Stimulated activated CD8-positive, alpha-beta memory T cell treated with anti-CD3 and anti-CD28 coated beads, Interleukin-2, amount 100 ng/mL, for 48 hours (primary cell): ENCODE measurements around the gene GCLM.
"Not testable (repeated sequence)": the region's sequence is repeated elsewhere in the genome, so short reads cannot be mapped to it uniquely, and the experiment has no call there.

ENCODE experiments used
- DNase-seq, 2 donors: peaks; one replicate each; pipeline ENCODE4 v3.0.0-alpha.2; 2020; ENCODE audit warnings: low read depth in 2 of 2

GCLM gene

DNA sequence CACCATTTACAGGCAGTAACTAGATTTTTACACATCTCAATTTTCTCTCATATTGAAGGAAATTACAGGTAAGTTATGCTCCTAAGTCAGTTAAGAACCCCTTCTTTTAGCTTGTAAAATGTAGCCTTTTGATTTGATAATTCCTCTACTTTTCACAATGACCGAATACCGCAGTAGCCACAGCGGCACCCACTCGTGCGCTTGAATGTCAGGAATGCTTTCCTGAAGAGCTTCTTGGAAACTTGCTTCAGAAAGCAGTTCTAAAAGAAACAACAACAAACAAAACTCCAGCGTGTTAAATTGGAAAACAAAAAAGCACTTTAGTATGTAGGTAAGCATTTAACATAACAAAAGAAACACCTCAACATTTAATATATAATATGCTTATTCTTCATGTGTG lies 20.3 kb downstream of the GCLM start:
- no peak for DNase-seq

DNA sequence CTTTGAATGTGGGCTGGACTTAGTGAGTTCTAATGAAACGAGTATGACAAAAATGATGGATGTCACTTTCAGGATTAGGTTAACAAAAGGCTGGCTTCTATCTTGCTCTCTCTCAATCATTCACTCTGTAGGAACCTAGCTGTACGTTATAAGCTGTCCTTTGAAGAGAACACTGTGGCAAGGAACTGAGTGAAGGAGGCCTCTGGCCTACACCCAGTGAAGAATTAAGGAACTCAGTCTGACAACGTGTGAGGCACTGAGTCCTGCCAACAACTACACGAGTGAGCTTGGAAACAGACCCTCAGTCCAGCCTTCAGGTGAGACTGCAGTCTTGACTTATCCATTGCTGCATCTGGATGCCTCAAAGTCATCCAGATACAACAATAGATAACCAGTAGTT lies 27.0 kb downstream of the GCLM start:
- no peak for DNase-seq

DNA sequence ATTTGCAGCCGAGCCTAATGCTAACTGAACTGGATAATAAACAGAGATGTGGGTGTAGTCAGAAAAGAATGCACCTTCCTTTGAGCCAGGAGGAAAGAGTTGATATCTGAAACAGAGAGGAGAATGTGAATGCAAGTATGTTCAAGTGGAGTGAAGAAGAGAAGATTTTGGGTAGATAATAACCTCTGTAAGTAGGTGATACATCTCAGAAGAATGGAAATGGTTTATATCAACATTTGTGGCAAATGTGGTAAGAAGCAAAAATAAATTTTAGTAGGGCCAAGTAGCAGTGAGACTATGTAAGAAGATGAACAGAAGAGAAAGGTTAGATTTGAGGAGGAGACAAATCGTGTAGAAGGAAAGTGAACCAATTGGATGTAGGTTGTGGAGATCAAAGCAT lies 28.5 kb downstream of the GCLM start:
- no peak for DNase-seq

DNA sequence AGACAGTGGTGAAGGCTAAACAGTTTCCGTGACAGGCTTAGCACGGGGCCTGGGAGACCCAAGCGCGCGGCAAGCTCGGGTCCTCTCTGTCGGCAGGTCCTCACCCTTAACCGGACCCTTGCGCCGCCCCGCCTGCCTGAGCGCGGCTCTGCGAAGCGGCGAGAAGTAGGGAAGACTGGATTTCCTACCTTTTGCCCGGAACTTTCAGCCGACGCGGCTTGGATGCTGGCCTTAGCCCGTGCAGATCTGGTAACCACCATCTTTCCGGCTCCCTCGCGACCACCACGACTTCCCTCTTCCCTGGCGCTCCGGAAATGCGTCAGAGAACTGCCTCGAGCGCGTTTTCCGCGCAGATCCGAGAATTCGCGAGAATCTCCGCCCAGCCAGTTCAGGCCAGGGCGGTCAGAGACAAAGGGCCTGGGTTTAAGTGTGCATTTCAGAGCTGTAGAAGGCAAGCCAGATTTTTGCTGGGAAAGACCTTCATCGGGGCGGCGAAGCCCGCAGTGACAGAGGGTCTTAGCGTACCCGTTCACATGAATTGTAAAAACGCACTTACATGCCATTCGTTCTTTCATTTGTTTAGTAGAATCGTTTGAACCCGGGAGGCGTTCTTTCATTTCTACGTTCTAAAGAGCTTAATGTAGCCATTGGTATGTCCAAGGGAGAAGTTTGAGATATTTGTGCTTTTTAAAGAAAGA lies 30.2 kb downstream of the GCLM start, which contains the start of gene DNTTIP2:
Gene DNTTIP2, minus strand, starts transcription at position 318 of the 698 bp plus-strand sequence. Its CDS starts 58 bp downstream, at position 260.
- peak; percentile 84 to 85 for DNase-seq

DNA sequence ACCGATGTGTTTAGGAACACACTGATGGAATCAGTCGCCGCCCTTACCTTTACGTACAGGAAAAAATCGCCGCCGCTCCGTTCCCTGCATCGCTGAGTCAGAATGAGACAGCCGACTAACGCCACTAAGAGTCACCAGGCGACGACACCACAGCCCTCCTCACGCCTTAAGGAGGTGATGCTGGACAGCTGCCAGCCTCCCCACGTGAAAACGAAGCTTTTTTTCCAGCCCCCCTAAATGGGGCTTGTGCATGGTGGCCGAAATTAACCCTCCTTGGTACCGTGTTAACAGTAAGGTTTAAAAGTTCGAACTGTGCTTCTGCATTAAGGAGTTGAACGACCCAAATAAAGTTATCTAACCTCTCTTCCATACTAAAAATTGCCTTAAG lies 30.7 kb downstream of the GCLM start:
- DNase-seq = peak; percentile 51 to 54

DNA sequence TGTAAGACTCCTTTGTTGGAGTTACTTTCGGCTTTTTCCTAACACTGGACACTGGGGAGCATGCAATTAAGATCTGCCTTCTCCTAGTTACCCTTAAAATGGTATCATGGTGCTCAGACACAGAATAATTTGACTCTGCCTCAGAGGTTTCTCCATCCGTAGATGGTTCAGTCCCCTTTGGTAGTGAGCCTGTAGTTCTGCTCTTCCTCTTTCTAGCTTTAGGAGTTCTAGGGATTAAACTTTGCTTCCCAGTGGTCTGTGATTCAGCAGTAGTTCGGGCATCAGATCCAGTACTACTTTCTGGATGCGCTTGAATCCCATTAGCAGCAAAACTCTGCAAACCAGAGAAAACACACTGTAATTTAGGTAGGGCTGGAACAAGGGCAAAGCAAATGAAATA lies 31.7 kb downstream of the GCLM start:
- DNase-seq = no peak

DNA sequence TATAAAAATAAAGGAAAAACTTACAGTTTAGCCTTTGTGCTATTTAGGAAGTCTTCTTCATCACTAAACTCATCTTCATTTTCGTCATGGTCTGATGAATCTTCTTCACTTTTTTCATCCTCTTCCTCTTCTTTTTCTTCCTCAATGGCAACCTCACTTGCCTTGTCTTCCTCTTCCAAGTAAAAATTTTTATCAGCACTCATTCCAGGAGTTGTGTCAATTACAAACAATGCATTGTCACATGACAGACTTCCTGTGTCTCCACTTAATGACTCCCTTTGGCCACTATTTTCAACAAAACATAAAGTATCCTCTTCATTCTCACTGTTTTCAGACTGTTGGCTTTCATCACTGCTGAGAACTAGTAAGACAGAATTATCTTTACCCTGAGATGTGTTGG lies 33.0 kb downstream of the GCLM start:
- DNase-seq = no peak

DNA sequence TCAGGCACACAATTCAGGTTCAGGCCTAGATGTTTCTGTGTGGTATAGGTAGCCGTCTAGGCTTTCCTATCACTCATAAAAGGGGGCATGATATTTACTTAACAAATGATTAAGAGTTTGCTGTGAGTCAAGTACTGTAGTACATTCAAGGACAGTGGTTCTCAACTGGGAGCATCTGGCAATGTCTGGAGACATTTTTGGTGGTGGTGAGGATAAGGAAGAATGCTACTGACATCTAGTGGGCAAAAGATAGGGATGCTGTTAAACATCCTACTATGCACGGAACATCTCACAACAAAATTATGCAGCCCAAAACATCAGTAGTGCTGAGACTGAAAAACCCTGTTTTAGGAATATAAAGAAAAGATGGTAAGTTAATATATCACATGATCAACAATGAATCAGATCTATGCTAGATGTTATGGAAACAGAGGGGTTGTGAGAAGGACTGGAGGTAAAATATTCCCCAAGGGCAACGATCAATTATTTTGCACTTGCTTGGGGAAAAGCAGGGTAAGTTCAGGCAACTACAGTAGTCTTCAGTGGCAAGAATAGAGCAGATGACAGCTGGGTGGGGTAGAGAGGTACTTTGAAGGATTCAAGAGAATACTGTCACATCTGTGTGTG lies 35.1 kb downstream of the GCLM start:
- no peak for DNase-seq

DNA sequence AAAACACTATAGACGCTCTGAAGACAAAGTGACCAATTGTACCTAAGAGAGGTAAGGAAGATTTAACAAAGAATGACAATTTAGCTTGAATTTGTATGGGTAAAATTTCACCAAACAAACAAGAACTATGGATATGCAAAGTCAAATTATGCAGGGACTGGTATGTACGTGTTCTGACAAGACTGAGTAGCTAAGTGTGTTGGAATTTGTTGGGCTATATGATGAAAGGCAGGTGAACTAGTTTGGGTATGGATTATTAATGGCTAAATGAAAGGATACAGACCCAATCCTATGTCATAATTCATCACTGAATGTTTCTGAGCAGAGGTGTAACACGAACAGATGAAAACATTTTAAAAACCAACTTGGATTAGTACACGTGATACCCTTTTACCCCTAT lies 37.9 kb downstream of the GCLM start:
- DNase-seq = no peak

DNA sequence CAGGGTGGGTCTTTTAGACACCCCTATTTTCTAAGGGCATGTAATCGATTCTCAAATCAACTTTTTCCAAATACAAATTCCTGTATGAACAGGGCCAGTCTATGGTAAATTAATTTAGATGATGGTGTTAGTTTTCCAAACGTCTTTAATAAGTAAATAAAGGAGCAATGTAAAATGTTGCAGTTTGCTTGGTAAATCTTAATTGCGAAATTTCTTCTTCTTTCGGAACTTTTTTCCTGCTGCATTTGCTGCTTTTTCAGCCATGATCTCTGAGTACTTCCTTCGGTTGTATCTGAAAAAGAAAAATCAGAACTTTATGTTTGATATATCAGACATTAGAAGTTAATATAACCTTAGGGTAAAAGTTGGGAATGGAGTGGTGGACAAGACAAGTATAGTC lies 39.6 kb downstream of the GCLM start:
- no peak for DNase-seq

DNA sequence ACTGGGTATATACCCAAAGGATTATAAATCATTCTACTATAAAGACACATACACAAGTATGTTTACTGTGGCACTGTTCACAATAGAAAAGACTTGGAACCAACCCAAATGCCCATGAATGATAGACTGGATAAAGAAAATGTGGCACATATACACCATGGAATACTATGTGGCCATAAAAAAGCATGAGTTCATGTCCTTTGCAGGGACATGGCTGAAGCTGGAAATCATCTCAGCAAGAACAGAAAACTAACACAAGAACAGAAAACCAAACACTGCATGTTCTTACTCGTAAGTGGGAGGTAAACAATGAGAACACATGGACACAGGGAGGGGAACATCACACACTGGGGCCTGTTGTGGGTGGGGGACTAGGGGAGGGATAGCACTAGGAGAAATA lies 40.7 kb downstream of the GCLM start:
- DNase-seq = not testable (repeated sequence)

DNA sequence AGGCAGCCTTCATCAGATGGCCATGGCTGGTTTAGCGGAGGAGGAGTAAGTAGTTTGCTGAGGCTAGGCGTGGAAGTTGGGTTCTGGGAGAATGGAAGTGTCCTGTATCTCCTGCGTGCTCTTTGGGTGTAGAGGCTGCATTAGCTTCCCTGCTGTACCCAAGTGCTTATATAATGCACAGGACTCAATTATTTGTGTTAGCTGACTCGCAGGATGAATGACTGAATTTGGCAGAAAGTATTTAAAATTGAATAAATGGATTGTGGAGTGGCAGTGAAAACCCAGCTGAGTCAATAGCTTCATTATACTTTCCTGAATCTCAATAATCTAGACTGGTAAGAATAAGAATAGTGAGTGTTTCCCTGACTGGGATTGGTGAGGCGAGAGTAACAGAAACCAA lies 44.0 kb downstream of the GCLM start:
- no peak for DNase-seq

DNA sequence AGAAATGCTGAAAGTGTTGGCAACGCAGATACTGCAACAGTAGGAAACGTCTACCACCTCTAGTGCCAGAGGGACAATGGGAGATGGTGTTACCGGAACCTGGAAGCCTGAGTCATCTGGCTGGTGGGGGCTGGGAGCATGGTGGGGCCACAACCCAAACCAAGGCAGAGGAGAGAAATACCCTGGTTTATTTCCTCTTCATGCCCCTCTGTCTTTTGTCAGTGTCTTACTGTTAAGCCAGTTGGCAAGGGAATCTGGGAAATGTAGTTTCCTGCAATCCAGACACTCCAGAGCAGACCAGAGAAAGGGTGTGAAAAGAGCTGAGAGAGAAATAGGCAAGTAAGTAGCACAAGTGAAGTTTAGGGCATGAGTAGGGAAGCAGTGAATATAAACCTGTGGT lies 45.1 kb downstream of the GCLM start:
- no peak for DNase-seq

DNA sequence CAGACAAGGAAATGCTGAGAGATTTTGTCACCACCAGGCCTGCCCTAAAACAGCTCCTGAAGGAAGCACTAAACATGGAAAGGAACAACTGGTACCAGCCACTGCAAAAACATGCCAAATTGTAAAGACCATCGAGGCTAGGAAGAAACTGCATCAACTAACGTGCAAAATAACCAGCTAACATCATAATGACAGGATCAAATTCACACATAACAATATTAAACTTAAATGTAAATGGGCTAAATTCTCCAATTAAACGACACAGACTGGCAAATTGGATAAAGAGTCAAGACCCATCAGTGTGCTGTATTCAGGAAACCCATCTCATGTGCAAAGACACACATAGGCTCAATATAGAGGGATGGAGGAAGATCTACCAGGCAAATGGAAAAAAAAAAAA lies 51.6 kb downstream of the GCLM start:
- not testable (repeated sequence) for DNase-seq

DNA sequence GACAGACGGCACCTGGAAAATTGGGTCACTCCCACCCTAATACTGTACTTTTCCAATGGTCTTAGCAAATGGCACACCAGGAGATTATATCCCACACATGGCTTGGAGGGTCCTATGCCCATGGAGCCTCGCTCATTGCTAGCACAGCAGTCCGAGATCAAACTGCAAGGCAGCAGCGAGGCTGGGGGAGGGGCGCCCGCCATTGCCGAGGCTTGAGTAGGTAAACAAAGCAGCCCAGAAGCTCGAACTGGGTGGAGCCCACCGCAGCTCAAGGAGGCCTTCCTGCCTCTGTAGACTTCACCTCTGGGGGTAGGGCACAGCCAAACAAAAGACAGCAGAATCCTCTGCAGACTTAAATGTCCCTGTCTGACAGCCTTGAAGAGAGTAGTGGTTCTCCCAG lies 53.2 kb downstream of the GCLM start:
- not testable (repeated sequence) for DNase-seq

DNA sequence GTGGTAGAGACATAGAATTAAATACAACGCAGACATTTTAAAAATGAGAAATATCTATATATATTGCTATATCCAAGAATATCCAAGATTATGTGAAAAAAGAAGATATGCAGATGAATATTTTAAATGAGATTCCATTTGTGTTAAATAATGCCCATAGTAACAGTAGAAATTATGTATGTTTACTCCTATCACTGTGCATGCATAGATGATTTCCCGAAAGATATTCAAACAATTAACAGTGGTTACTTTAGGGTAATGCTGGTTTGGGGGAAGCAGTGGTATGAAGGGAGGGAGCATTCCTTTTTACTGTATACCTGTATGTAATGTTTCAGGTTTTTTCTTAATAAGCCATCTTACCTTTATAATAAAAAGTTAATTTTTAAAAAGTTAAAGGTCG lies 55.3 kb downstream of the GCLM start:
- no peak for DNase-seq

DNA sequence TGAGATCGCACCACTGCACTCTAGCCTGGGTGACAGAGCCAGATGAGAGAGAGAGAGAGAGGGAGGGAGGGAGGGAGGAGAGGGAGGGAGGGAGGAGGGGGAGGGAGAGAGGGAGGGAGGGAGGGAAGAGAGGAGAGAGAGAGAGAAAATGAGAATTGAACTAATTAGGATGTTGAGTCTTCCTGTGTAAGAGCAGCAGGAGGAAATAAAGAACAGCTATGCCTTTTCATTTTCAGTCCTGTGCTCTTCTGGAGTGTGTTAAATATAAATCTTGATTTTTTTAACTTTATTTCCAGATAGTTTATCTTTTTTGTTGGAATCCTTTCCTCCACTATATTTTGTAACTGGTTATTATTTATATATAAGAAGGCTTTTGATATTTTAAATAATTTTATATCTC lies 57.4 kb downstream of the GCLM start:
- DNase-seq = no peak

DNA sequence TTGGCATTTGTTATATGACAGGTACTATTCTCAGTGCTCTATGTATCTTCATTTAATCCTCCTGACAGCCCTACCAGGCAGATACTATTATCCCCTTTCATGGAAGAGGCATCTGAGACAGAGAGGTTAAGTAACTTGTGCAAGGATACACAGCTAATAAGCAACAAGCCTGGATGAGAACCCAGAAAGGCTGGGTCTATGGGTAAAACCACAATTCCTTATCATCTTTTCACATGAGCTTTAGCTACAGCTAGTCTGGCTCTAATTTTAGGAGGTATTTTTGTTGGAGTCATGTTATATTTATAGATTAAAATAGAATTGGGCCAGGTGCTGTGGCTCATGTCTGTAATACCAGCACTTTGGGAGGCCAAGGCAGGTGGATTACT lies 57.9 kb downstream of the GCLM start:
- DNase-seq = no peak

DNA sequence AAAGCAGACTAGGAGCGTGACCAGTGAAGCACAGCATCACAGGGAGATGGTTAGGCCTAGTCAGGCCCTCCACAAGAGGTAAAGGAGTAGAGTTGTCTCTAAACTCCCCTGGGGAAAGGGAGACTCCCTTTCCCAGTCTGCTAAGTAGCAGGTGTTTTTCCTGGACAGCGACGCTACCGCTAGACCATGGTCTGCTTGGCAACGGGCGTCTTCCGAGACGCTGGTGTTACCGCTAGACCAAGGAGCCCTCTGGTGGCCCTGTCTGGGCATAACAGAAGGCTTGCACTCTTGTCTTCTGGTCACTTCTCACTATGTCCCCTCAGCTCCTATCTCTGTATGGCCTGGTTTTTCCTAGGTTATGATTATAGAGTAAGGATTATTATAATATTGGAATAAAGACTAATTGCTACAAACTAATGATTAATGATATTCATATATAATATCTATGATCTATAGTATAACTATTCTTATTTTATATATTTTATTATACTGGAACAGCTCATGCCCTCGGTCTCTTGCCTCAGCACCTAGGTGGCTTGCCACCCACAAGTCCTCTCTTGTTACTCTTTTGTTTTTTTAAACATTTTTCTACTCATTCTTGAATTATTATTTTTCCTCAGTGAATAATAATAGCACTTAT lies 58.4 kb downstream of the GCLM start:
- peak in 1 of 2 donors; percentile 50 for DNase-seq

DNA sequence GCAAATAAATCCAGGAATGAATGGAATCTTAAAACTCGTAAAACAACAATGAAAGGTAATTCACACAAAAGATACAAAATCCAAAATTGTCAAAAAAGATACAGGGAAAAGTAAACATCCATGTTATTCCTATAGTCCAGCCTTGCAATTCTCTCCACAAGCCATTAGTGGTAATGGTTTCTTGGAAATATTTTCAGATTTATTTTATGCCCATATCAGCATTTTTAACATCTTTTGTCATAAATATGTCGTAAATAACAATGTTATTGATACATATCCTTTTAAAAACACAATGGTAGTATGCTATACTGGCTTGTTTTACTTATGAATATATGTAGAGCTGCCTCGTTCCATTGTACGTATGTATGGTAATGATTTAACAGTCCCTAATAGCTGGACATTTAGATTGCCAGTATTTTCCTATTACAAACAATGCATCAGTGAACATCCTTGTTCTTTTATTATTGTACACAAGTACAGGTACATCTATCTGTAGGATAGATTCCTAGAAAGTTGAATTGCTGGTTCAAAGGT lies 60.8 kb downstream of the GCLM start:
- DNase-seq = no peak

DNA sequence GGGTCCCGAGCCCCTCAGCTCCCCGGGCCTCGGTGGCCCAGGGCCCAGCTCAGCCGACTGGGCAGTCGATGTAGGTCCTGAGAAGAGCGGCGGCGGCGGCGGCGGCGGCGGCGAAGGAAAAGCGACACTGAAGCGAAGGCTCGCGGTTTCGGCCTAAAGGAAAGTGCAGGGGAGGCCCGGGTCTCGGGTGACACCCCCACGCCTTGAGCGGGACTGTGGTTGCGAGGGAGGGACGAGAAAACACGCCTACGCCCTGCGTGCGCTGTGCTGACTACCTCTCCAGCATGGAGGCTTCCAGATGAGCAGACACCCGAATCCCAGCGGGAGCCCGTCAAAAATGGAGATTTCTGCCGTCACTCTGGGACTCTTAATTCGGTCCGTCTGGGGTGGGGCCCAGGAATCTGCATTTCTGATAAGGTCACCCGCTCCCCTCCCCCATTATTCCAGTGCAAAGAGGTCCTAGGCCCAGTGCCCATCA lies 61.4 kb downstream of the GCLM start:
- peak; percentile 28 to 40 for DNase-seq

DNA sequence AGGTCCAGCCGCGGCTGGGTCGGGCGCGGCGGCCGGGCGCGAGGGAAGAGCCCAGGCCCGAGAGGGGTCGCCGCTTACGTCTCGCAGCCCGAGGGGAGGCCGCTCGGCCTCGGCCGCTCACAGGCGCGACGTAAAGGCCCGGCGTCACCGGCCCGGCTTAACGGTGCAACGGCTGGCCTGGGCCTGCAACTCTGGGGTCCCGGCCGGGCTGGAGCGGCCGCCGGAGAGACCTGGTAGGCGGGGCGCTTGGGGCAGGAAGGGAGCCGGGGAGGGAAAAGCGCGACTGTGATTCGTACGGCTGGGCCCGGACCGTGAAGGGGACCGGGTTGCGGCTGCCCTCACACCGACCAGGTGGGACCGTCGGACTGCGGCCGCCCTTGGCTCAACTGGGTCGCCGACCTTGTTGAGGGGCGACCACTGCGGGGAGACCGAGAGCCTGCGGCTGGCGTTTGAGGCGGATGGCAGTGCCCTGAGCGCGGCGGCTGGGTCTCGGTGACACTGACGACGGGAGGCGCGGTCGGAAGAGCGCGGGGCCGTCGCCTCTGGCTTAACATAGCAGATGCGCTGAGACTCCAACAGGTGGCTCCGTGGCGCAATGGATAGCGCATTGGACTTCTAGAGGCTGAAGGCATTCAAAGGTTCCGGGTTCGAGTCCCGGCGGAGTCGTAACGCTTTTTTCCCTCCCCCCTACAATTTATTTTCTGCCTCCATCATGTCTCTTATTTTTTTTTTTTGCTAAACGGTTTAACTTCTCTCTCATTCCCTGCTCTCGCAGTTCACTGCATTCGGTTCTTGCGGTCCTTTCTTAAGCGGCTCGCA lies 62.0 kb downstream of the GCLM start:
- DNase-seq = peak; percentile 73 to 78
